GF-D8 (cell line): ENCODE results near the gene GPC6.

Experiments
- DNase-seq: peaks from one replicate; lab custom pipeline; 2025; lab: John Stamatoyannopoulos, UW

GPC6 gene

GRCh38 chr13:93926425-93926824 lies 699.8 kb downstream of the GPC6 start:
- no peak for DNase-seq

- no peak for DNase-seq
Measured at GRCh38 chr13:93927431-93927830, 700.8 kb downstream of the GPC6 start.

- DNase-seq: no peak
Measured at GRCh38 chr13:93932901-93933300, 706.3 kb downstream of the GPC6 start.

GRCh38 chr13:93936901-93937300 lies 710.3 kb downstream of the GPC6 start:
- DNase-seq: no peak

GRCh38 chr13:93941444-93941843 lies 714.8 kb downstream of the GPC6 start:
- DNase-seq: no peak

GRCh38 chr13:93942016-93942415 lies 715.4 kb downstream of the GPC6 start:
- no peak for DNase-seq

GRCh38 chr13:93945621-93946020 lies 719.0 kb downstream of the GPC6 start:
- DNase-seq: no peak

- no peak for DNase-seq
Measured at GRCh38 chr13:93946994-93947393, 720.4 kb downstream of the GPC6 start.

GRCh38 chr13:93947651-93948050 lies 721.0 kb downstream of the GPC6 start:
- no peak for DNase-seq

GRCh38 chr13:93948162-93948922 lies 721.7 kb downstream of the GPC6 start:
- DNase-seq: no peak

GRCh38 chr13:93951108-93951507 lies 724.5 kb downstream of the GPC6 start:
- DNase-seq: no peak

- peak; percentile 18 for DNase-seq
Measured at GRCh38 chr13:93951951-93952350, 725.3 kb downstream of the GPC6 start.

- no peak for DNase-seq
Measured at GRCh38 chr13:93953841-93954240, 727.2 kb downstream of the GPC6 start.

- no peak for DNase-seq
Measured at GRCh38 chr13:93955904-93956303, 729.3 kb downstream of the GPC6 start.

GRCh38 chr13:93956426-93956825 lies 729.8 kb downstream of the GPC6 start:
- no peak for DNase-seq

GRCh38 chr13:93957371-93957770 lies 730.8 kb downstream of the GPC6 start:
- DNase-seq: no peak

- DNase-seq: no peak
Measured at GRCh38 chr13:93959796-93960533, 733.4 kb downstream of the GPC6 start.

- DNase-seq: no peak
Measured at GRCh38 chr13:93963266-93964145, 736.9 kb downstream of the GPC6 start.

- DNase-seq: no peak
Measured at GRCh38 chr13:93964146-93964512, 737.5 kb downstream of the GPC6 start.

- no peak for DNase-seq
Measured at GRCh38 chr13:93965587-93965986, 739.0 kb downstream of the GPC6 start.

- DNase-seq: no peak
Measured at GRCh38 chr13:93966267-93966936, 739.8 kb downstream of the GPC6 start.

GRCh38 chr13:93967286-93967685 lies 740.7 kb downstream of the GPC6 start:
- DNase-seq: no peak
